Measurements from ENCODE around the gene ZNF783. TPM values are rescaled to one million over a fixed set of nuclear protein-coding genes. Genes with fewer than 3 reads are reported as not detected.

The ZNF783 gene
- total and polyA plus RNA-seq, 2 donors (not counting 1 experiment from before 2014, with no cell fraction given): 38.1 to 43.8 TPM

DNA sequence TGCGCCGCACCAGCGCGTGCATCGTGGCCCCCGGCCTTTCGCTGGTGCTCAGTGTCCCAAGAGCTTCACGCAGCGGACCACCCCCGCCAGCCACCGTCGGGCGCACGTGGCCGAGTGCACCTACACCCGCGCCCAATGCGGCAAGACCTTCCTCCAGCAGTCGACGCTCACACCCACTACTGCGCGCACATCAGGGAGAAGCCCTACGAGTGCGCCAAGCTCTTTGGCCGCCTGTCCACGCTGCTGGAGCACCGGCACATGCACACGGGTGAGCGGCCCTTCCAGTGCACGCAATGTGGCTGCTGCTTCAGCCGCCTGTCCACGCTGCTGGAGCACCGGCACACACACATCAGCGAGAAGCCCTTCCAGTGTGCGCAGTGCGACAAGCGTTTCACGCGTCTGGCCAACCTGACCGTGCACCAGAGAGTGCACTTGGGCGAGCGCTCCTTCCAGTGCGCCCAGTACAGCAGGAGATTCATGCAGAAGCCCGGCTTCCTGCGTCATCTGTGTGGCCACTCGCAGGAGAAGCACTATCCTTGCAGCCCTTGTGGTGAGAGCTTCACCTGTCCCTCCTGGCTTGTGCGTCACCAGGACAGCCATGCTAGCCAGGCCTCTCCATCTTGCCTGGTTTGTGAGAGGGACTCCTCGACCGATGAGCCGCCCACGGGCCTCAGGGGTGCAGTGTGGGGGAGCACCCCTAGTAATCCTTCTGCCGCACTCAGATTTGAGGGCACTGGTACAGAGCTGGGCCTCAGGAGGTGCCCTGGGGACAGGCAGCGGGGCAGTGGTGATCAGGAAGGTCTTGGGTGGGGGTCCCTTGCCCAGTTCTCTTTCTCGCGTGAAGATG is 32.9 kb downstream of the ZNF783 start:
- CTCF ChIA-PET: no interaction called here
- Histone ChIP-seq H2AFZ (ENCODE audit: insufficient read depth, low read depth, low read length, poor library complexity, severe bottlenecking) (no peak overlapping the region), H3K9me3 (ENCODE audit: control extremely low read depth in 1 of 3, control insufficient read depth in 2 of 3, insufficient read depth in 1 of 3, low read length in 2 of 3) (peaks cover 0 to 9% (median 3%) of the 10 kb centered on the region in 3 donors), H3K4me1 (ENCODE audit: control insufficient read depth in 2 of 2, insufficient read depth in 2 of 2, low read length in 2 of 2) (no peaks in the 10 kb centered on the region), H3K9ac (ENCODE audit: low read length) (no peak overlapping the region), H3K36me3 (replicated peaks in 1 of 2; ENCODE audit: control extremely low read depth in 1 of 2, control insufficient read depth in 1 of 2, extremely low read depth in 1 of 2, insufficient read depth in 2 of 2, low read length in 1 of 2) (no peaks in the 10 kb centered on the region), H4K20me1 (ENCODE audit: control insufficient read depth, insufficient read depth, low read length, poor library complexity, severe bottlenecking) (no peaks in the 10 kb centered on the region), H3K4me3 (ENCODE audit: control extremely low read depth in 1 of 5, extremely low read depth in 1 of 5, insufficient read depth in 1 of 5, low read depth in 2 of 5, low read length in 4 of 5) (no peak overlapping the region), H3K27me3 (replicated peaks in 1 of 4; ENCODE audit: control extremely low read depth in 1 of 4, control insufficient read depth in 3 of 4, insufficient read depth in 4 of 4, low read length in 3 of 4) (no peaks in the 10 kb centered on the region), H3K4me2 (replicated peaks; ENCODE audit: low read depth, low read length, poor library complexity, severe bottlenecking) (no peak overlapping the region), H3K79me2 (ENCODE audit: control insufficient read depth, insufficient read depth, low read length) (no peaks in the 10 kb centered on the region), H3K27ac (ENCODE audit: low read length in 2 of 2) (no peak overlapping the region)
- POLR2A ChIA-PET: no interaction called here
- intact Hi-C loops (cut with micrococcal nuclease): no loop called here
- H3K27me3 Mint-ChIP-seq: no peaks in the 10 kb centered on the region
- 97% methylated on average over 55 of the region's 55 CpGs for WGBS (ENCODE audit: insufficient coverage)
- no peak for TF ChIP-seq EZH2 (IDR thresholded peaks at IDR 0.05; ENCODE audit: borderline replicate concordance, insufficient read depth, low read depth, low read length, poor library complexity, severe bottlenecking)
- TF ChIP-seq, protein P1, sequence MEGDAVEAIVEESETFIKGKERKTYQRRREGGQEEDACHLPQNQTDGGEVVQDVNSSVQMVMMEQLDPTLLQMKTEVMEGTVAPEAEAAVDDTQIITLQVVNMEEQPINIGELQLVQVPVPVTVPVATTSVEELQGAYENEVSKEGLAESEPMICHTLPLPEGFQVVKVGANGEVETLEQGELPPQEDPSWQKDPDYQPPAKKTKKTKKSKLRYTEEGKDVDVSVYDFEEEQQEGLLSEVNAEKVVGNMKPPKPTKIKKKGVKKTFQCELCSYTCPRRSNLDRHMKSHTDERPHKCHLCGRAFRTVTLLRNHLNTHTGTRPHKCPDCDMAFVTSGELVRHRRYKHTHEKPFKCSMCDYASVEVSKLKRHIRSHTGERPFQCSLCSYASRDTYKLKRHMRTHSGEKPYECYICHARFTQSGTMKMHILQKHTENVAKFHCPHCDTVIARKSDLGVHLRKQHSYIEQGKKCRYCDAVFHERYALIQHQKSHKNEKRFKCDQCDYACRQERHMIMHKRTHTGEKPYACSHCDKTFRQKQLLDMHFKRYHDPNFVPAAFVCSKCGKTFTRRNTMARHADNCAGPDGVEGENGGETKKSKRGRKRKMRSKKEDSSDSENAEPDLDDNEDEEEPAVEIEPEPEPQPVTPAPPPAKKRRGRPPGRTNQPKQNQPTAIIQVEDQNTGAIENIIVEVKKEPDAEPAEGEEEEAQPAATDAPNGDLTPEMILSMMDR (IDR thresholded peaks at IDR 0.05): no peak
- no peak overlapping the region for H3K4me3 Mint-ChIP-seq
- ATAC-seq (ENCODE audit: low read depth) (no peak), DNase-seq (no peak)
- H3K9me3 Mint-ChIP-seq (ENCODE audit: insufficient read depth): no peaks in the 10 kb centered on the region
- no peaks in the 10 kb centered on the region for H3K4me1 Mint-ChIP-seq
- H3K27ac Mint-ChIP-seq: no peak overlapping the region

DNA sequence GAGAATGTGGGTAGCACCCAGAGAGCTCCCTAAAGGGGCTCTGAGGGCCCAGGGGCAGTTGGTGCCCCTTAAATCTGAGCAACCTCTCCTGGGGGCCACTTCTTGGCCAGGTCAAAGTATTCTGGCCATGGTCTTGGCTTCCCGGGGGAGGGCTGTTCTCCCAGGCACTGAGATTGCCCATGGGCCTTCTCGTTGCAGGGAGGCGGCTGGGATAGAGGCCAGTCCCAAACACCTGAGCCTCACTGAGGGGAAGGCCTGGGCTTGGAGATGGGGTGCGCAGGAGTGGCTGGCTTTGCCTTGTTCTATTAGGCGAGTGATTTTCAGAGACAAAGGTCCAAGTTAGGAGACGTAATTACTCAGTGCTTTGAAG is 33.5 kb downstream of the ZNF783 start:
- H4K20me1 ChIP-seq (ENCODE audit: control insufficient read depth, insufficient read depth, low read length, poor library complexity, severe bottlenecking): no peaks in the 10 kb centered on the region
- TF ChIP-seq, protein P1 (IDR thresholded peaks at IDR 0.05): no peak
- TF ChIP-seq EZH2 (IDR thresholded peaks at IDR 0.05; ENCODE audit: borderline replicate concordance, insufficient read depth, low read depth, low read length, poor library complexity, severe bottlenecking): no peak
- WGBS (ENCODE audit: insufficient coverage): 95% methylated on average over 6 of the region's 6 CpGs
- H2AFZ ChIP-seq (ENCODE audit: insufficient read depth, low read depth, low read length, poor library complexity, severe bottlenecking): no peak overlapping the region
- no peak for ATAC-seq (ENCODE audit: low read depth)
- CTCF ChIA-PET: no interaction called here
- H3K4me2 ChIP-seq (replicated peaks; ENCODE audit: low read depth, low read length, poor library complexity, severe bottlenecking): no peak overlapping the region
- H3K9me3 ChIP-seq (ENCODE audit: control extremely low read depth in 1 of 3, control insufficient read depth in 2 of 3, insufficient read depth in 1 of 3, low read length in 2 of 3): peaks cover 0 to 9% (median 3%) of the 10 kb centered on the region in 3 donors
- H3K36me3 ChIP-seq (replicated peaks in 1 of 2; ENCODE audit: control extremely low read depth in 1 of 2, control insufficient read depth in 1 of 2, extremely low read depth in 1 of 2, insufficient read depth in 2 of 2, low read length in 1 of 2): no peaks in the 10 kb centered on the region
- H3K79me2 ChIP-seq (ENCODE audit: control insufficient read depth, insufficient read depth, low read length): no peaks in the 10 kb centered on the region
- H3K4me3 ChIP-seq (ENCODE audit: control extremely low read depth in 1 of 5, extremely low read depth in 1 of 5, insufficient read depth in 1 of 5, low read depth in 2 of 5, low read length in 4 of 5): no peak overlapping the region
- no peak overlapping the region for H3K9ac ChIP-seq (ENCODE audit: low read length)
- POLR2A ChIA-PET: no interaction called here
- Mint-ChIP-seq H3K27me3 (no peaks in the 10 kb centered on the region), H3K4me3 (no peak overlapping the region), H3K4me1 (no peaks in the 10 kb centered on the region), H3K27ac (no peak overlapping the region), H3K9me3 (ENCODE audit: insufficient read depth) (no peaks in the 10 kb centered on the region)
- intact Hi-C loops (cut with micrococcal nuclease): no loop called here
- H3K27me3 ChIP-seq (replicated peaks in 1 of 4; ENCODE audit: control extremely low read depth in 1 of 4, control insufficient read depth in 3 of 4, insufficient read depth in 4 of 4, low read length in 3 of 4): no peaks in the 10 kb centered on the region
- no peak for DNase-seq
- no peaks in the 10 kb centered on the region for H3K4me1 ChIP-seq (ENCODE audit: control insufficient read depth in 2 of 2, insufficient read depth in 2 of 2, low read length in 2 of 2)
- H3K27ac ChIP-seq (ENCODE audit: low read length in 2 of 2): no peak overlapping the region

All from B cell (primary cell).